Cardiac ventricle fibroblast (primary cell): ENCODE measurements around the gene GAB4. TPM values are rescaled to one million over a fixed set of nuclear protein-coding genes. Genes with fewer than 3 reads are reported as not detected.

Experiments used
- total RNA-seq: library from RNA; depleted of rRNA; stranded (reverse); fragments of >200 nt; gene quantifications from 2 replicates; pipeline ENCODE4 v1.2.3, GENCODE V29; 2015

GAB4 gene, protein sequence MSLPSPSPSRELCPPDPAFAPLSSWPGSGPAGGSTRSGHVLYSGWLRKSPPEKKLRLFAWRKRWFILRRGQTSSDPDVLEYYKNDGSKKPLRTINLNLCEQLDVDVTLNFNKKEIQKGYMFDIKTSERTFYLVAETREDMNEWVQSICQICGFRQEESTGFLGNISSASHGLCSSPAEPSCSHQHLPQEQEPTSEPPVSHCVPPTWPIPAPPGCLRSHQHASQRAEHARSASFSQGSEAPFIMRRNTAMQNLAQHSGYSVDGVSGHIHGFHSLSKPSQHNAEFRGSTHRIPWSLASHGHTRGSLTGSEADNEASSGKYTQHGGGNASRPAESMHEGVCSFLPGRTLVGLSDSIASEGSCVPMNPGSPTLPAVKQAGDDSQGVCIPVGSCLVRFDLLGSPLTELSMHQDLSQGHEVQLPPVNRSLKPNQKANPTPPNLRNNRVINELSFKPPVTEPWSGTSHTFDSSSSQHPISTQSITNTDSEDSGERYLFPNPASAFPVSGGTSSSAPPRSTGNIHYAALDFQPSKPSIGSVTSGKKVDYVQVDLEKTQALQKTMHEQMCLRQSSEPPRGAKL
- total RNA-seq, result not detected in 2 replicates

DNA sequence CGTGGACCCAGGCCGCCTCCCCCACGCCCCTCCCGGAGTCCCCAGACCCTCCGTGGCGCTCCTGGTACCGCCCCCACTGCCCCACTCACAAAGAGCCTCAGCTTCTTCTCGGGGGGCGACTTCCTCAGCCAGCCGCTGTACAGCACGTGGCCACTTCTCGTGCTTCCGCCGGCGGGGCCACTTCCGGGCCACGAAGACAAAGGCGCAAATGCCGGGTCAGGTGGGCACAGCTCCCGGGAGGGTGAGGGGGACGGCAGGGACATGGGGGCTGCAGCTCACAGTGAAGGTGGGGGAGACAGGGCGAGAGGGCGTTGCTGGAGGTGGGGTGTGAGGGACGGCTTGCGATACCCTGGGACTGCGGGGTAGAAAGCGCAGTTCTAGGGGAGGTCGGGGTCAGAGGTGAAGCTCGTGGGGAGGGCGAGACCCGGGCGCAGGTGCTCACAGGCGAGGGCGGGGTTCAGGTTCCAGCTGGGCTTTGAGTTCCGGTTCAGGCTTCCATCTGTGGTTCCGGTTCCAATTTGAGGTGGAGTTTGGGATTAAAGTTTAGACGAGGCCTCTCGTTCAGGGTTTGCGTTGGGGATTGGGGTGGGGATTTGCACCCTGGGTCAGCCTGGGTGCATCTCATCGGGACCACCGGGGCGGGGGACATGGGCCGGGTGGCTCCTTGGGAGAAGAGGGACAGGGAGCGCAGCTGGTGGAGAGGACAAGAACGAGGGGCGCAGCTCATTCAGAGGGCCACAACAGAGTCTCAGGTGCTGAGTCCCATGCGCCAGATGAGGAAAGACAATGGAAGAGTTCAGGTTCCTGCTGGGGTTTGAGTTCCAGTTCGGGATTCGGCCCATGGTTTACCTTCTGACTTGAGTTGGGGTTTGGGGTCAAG lies at the start of gene GAB4:
Gene GAB4 (minus strand): TSS at position 371 of the 880 bp plus-strand sequence. CDS start 108 bp downstream, at position 263.

Other genes with a start within 250 kb of the GAB4 start
- 0.05 and 0.12 TPM in 2 replicates for gene XKR3, start 182.8 kb downstream of the GAB4 start, total RNA-seq
- 10.5 and 22.3 TPM in 2 replicates for gene IL17RA, start 76.8 kb upstream of the GAB4 start, total RNA-seq
- 0.15 and 0.25 TPM in 2 replicates for gene TMEM121B, start 113.1 kb upstream of the GAB4 start, total RNA-seq
- gene HDHD5, start 151.1 kb upstream of the GAB4 start, total RNA-seq, result 38.9 and 45.4 TPM in 2 replicates
- gene ADA2, start 211.2 kb upstream of the GAB4 start, total RNA-seq, result 5.6 TPM in 2 replicates